ENCODE data around the gene MSX1. TPM values are rescaled to one million over a fixed set of nuclear protein-coding genes. Genes with fewer than 3 reads are reported as not detected.

Gene MSX1
- total RNA-seq, 2 experiments from 2014 or later, result not detected

DNA sequence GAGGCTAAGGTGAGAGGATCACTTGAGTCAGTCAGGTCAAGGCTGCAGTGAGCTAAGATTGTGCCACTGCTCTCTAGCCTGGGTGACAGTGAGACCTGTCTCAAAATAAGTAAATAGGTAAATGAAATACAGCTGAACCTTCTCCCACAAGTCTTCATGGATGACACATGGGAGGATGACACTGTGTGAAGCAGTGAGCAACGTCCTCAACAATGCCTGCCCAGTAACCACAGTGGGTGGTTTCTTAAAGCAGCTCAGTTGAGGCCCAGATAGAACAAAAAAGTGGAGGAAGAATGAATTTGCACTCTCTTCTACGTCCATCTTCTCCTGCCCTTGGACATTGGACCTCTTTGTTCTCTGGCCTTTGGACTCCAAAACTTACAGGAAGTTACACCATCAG lies 52.7 kb downstream of the MSX1 start:
- POLR2A ChIA-PET, result no interaction called here
- Mint-ChIP-seq H3K9me3 (no peaks in the 10 kb centered on the region), H3K4me3 (no peak overlapping the region), H3K36me3 (no peaks in the 10 kb centered on the region), H3K4me1 (peaks cover 1% of the 10 kb centered on the region), H3K27me3 (peaks cover 12% of the 10 kb centered on the region), H3K27ac (no peak overlapping the region)
- ATAC-seq (ENCODE audit: low read depth) (no peak), DNase-seq (no peak)

DNA sequence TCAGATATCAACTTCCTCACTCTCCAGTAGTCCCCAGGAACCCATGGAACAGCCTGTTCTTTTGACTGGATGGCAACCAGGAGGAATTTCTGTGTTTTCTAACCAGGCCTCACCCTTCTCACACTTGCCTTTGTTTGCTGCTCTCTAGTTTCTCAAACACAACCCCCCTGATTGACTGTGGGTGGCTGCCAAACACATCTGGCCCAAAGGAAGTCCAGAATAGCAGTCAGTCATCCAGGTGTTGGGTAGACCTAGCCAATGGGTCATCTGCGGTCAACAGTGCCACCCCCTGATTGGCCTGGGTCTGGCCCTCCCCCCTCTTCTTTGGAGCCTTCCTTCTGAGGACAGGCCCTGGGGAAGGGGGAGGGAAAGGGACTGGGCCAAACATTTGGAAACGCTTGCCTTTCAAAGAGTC lies 53.7 kb downstream of the MSX1 start:
- H3K27ac Mint-ChIP-seq, result no peak overlapping the region
- H3K27me3 Mint-ChIP-seq, result peaks cover 7% of the 10 kb centered on the region
- H3K4me1 Mint-ChIP-seq, result peaks cover 1% of the 10 kb centered on the region
- peaks cover 2% of the 10 kb centered on the region for H3K9me3 Mint-ChIP-seq
- DNase-seq (no peak), ATAC-seq (ENCODE audit: low read depth) (no peak)
- no peak overlapping the region for H3K4me3 Mint-ChIP-seq
- POLR2A ChIA-PET, result interaction anchor here (0.5 kb wide), 1 partner anchor 21 kb away, joined by 5 read pairs; no protein-coding TSS in a partner anchor
- no peaks in the 10 kb centered on the region for H3K36me3 Mint-ChIP-seq

Other genes with a start within 250 kb of the MSX1 start
- not detected for gene CYTL1, start 159.8 kb downstream of the MSX1 start, total RNA-seq
- gene STK32B, start 191.8 kb downstream of the MSX1 start, total RNA-seq, result not detected